ENCODE measurements around the gene PRKACA. TPM values are rescaled to one million over a fixed set of nuclear protein-coding genes. Genes with fewer than 3 reads are reported as not detected.
A peak's percentile ranks its signal among the peaks of the same experiment; 100 is the strongest.

PRKACA gene
- total RNA-seq, 4 donors from 2014 or later: 26.9 to 59.4 (median 41.3) TPM

- Histone ChIP-seq H3K4me3 (peak overlapping the region; percentile 26 to 68 (median 52)), H3K9me3 (no peaks in the 10 kb centered on the region), H3K4me1 (peaks cover 0 to 36% (median 19%) of the 10 kb centered on the region in 4 donors), H3K27me3 (no peaks in the 10 kb centered on the region), H3K27ac (peak overlapping the region in 3 of 4 donors; percentile 2 to 73 (median 70)), H3K36me3 (peaks cover 0 to 4% (median 0%) of the 10 kb centered on the region in 3 donors)
- TF ChIP-seq CTCF (IDR thresholded peaks at IDR 0.05): no peak
- no peak for TF ChIP-seq EP300 (IDR thresholded peaks at IDR 0.05)
- TF ChIP-seq POLR2A (IDR thresholded peaks at IDR 0.05): no peak
- DNase-seq (ENCODE audit: low spot score in 2 of 2): no peak
- 1 to 2% methylated on average over 16 to 32 of the region's 38 CpGs for WGBS, 2 donors
Observed at GRCh38 chr19:14135985-14136508, 18.5 kb upstream of the PRKACA start.

GRCh38 chr19:14135355-14135754 is 17.8 kb upstream of the PRKACA start:
- H3K4me1 ChIP-seq: peaks cover 0 to 36% (median 19%) of the 10 kb centered on the region in 4 donors
- no peaks in the 10 kb centered on the region for H3K27me3 ChIP-seq
- WGBS, 2 donors: 40 to 48% methylated on average over 6 of the region's 6 CpGs
- H3K4me3 ChIP-seq: no peak overlapping the region
- H3K36me3 ChIP-seq: peaks cover 0 to 4% (median 0%) of the 10 kb centered on the region in 3 donors
- TF ChIP-seq POLR2A (IDR thresholded peaks at IDR 0.05): no peak
- no peaks in the 10 kb centered on the region for H3K9me3 ChIP-seq
- no peak for DNase-seq (ENCODE audit: low spot score in 2 of 2)
- H3K27ac ChIP-seq: no peak overlapping the region

GRCh38 chr19:14127929-14128509 is 10.5 kb upstream of the PRKACA start:
- no peak for DNase-seq (ENCODE audit: low spot score in 2 of 2)
- H3K27ac ChIP-seq: no peak overlapping the region

GRCh38 chr19:14127176-14127575 is 9.6 kb upstream of the PRKACA start:
- peaks cover 0 to 13% (median 0%) of the 10 kb centered on the region in 4 donors for H3K4me1 ChIP-seq
- H3K27me3 ChIP-seq: no peaks in the 10 kb centered on the region
- H3K27ac ChIP-seq: no peak overlapping the region
- WGBS, 2 donors: 79 to 94% methylated on average over 8 of the region's 8 CpGs
- no peak for TF ChIP-seq POLR2A (IDR thresholded peaks at IDR 0.05)
- no peak for TF ChIP-seq EP300 (IDR thresholded peaks at IDR 0.05)
- TF ChIP-seq CTCF (IDR thresholded peaks at IDR 0.05): no peak
- H3K9me3 ChIP-seq: no peaks in the 10 kb centered on the region
- no peaks in the 10 kb centered on the region for H3K36me3 ChIP-seq
- no peak overlapping the region for H3K4me3 ChIP-seq
- DNase-seq (ENCODE audit: low spot score in 2 of 2): no peak

More at GRCh38 chr19:14127929-14128509, 10.5 kb upstream of the PRKACA start:
- 76 to 84% methylated on average over 3 to 4 of the region's 4 CpGs for WGBS, 2 donors
- no peaks in the 10 kb centered on the region for H3K27me3 ChIP-seq
- H3K36me3 ChIP-seq: no peaks in the 10 kb centered on the region
- peaks cover 0 to 13% (median 0%) of the 10 kb centered on the region in 4 donors for H3K4me1 ChIP-seq
- TF ChIP-seq CTCF (IDR thresholded peaks at IDR 0.05) (no peak), EP300 (IDR thresholded peaks at IDR 0.05) (peak in 1 of 2 donors; percentile 76)
- H3K9me3 ChIP-seq: no peaks in the 10 kb centered on the region
- H3K4me3 ChIP-seq: no peak overlapping the region

- WGBS, 2 donors: 93 to 95% methylated on average over 6 of the region's 6 CpGs
- no peak for DNase-seq (ENCODE audit: low spot score in 2 of 2)
- no peaks in the 10 kb centered on the region for H3K27me3 ChIP-seq
Observed at GRCh38 chr19:14122924-14123323, 5.4 kb upstream of the PRKACA start.

More at GRCh38 chr19:14122924-14123323, 5.4 kb upstream of the PRKACA start:
- Histone ChIP-seq H3K27ac (no peak overlapping the region), H3K4me1 (peaks cover 0 to 28% (median 14%) of the 10 kb centered on the region in 4 donors), H3K36me3 (no peaks in the 10 kb centered on the region), H3K4me3 (no peak overlapping the region), H3K9me3 (no peaks in the 10 kb centered on the region)
- TF ChIP-seq CTCF (IDR thresholded peaks at IDR 0.05) (no peak), POLR2A (IDR thresholded peaks at IDR 0.05) (no peak)
